Chondrocyte (in vitro differentiated cells): Measurements from ENCODE around the gene LARGE2. TPM values are rescaled to one million over a fixed set of nuclear protein-coding genes. Genes with fewer than 3 reads are reported as not detected.
A peak's percentile ranks its signal among the peaks of the same experiment; 100 is the strongest.

Source experiments
- DNase-seq: peaks from one replicate; pipeline ENCODE4 v3.0.0; 2021; ENCODE audit warnings: mixed read lengths, low spot score
- H3K27ac Mint-ChIP-seq: one replicate; pipeline ENCODE4 v1.8.0; 2021; ENCODE audit warnings: mild to moderate bottlenecking, moderate library complexity, mixed read lengths; ENCODE audit not compliant: unreplicated experiment
- H3K27me3 Mint-ChIP-seq: 2 replicates; pipeline ENCODE4 v1.8.0; 2021; ENCODE audit warnings: low read depth, mixed read lengths
- H3K36me3 Mint-ChIP-seq: 2 replicates; pipeline ENCODE4 v1.8.0; 2021; ENCODE audit warnings: low read depth, mixed read lengths
- H3K4me1 Mint-ChIP-seq: 2 replicates; pipeline ENCODE4 v1.8.0; 2021; ENCODE audit warnings: low read depth, mild to moderate bottlenecking, mixed read lengths
- H3K4me3 Mint-ChIP-seq: one replicate; pipeline ENCODE4 v1.8.0; 2021; ENCODE audit warnings: mild to moderate bottlenecking, moderate library complexity, mixed read lengths; ENCODE audit not compliant: unreplicated experiment
- H3K9me3 Mint-ChIP-seq: 2 replicates; pipeline ENCODE4 v1.8.0; 2021; ENCODE audit warnings: low read depth, mixed read lengths
- total RNA-seq: library from RNA; stranded (reverse); gene quantifications from 3 replicates; pipeline ENCODE4 v1.2.1, GENCODE V29; 2021
- TF ChIP-seq, protein P1 (sequence below): fragments of 200-600 bp; sonication (generic); IDR thresholded peaks from 2 replicates; pipeline ENCODE4 v1.5.0; 2021; ENCODE audit warnings: antibody characterized with exemption, mild to moderate bottlenecking, moderate library complexity

Gene LARGE2
- total RNA-seq, 1 donor from 2014 or later = not detected

DNA sequence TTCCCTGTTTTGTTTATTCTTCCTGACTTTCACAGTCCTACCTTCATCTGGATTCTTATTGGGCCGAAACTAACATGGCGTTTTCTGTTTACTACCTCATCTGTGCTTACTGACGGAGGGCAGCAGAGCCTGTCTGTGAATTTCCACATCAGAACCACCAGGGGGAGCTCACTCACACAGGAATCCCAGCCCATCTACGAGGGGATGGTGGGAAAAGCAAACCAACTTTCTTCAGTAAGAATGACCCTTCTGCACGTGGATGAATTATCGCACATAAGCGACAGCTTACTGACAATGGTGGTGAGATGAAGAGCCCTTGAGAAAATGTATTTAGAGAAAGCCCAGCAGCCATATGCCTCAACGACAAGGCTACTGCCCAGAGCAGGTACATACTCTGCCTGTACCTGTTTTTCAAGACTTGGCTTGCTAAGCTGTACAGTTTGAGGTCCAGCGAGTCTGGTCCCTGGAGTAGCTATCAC is 42.5 kb downstream of the LARGE2 start:
- no peak for DNase-seq
- H3K4me3 Mint-ChIP-seq = no peak overlapping the region
- H3K9me3 Mint-ChIP-seq = peaks cover 2% of the 10 kb centered on the region
- H3K36me3 Mint-ChIP-seq = peaks cover 17% of the 10 kb centered on the region
- no peaks in the 10 kb centered on the region for H3K4me1 Mint-ChIP-seq
- H3K27ac Mint-ChIP-seq = no peak overlapping the region
- no peaks in the 10 kb centered on the region for H3K27me3 Mint-ChIP-seq
- TF ChIP-seq, protein P1, sequence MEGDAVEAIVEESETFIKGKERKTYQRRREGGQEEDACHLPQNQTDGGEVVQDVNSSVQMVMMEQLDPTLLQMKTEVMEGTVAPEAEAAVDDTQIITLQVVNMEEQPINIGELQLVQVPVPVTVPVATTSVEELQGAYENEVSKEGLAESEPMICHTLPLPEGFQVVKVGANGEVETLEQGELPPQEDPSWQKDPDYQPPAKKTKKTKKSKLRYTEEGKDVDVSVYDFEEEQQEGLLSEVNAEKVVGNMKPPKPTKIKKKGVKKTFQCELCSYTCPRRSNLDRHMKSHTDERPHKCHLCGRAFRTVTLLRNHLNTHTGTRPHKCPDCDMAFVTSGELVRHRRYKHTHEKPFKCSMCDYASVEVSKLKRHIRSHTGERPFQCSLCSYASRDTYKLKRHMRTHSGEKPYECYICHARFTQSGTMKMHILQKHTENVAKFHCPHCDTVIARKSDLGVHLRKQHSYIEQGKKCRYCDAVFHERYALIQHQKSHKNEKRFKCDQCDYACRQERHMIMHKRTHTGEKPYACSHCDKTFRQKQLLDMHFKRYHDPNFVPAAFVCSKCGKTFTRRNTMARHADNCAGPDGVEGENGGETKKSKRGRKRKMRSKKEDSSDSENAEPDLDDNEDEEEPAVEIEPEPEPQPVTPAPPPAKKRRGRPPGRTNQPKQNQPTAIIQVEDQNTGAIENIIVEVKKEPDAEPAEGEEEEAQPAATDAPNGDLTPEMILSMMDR = peak; percentile 94

DNA sequence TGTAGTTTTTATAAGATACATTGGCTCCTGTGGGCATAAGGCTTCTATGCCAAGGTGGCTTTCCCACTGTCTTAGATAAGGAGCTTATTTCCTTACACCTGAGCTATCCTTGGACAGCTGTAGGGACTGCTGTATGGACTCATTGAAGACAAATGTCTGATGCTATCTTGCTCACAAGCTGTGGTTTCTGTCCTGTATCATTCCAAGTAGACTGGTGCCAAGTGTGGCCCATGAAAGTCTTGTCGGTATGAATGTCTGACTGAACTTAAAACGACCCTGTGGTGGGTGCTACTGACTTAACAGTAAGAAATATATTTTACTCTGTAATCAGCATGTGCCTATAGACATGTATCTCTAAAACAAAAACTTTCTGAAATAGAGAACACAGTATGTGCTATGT is 45.0 kb downstream of the LARGE2 start:
- no peak for DNase-seq
- no peak overlapping the region for H3K4me3 Mint-ChIP-seq
- H3K9me3 Mint-ChIP-seq = no peaks in the 10 kb centered on the region
- no peaks in the 10 kb centered on the region for H3K27me3 Mint-ChIP-seq
- TF ChIP-seq, protein P1 = no peak
- H3K4me1 Mint-ChIP-seq = no peaks in the 10 kb centered on the region
- H3K36me3 Mint-ChIP-seq = peaks cover 12% of the 10 kb centered on the region
- H3K27ac Mint-ChIP-seq = no peak overlapping the region

DNA sequence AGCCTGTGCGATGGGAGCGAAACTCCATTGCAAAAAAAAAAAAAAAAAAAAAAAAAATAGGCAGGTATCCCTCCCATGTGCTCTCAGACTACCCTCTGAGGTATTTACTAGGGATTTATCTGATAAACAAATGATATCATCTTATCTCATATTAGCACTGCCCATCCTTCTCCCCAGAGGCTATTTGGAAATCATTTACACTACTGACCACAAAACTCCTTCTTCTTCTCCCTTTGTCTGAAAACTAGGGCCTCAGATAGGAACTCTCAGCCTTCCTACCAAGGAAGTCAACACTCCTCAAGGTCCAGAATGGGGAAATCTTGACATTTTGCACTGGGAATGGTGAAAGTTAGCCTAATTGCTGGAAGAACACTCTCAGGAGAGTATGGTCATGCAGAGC is 46.4 kb downstream of the LARGE2 start:
- H3K27ac Mint-ChIP-seq = no peak overlapping the region
- H3K4me1 Mint-ChIP-seq = no peaks in the 10 kb centered on the region
- peaks cover 12% of the 10 kb centered on the region for H3K36me3 Mint-ChIP-seq
- TF ChIP-seq, protein P1 = no peak
- no peak for DNase-seq
- H3K27me3 Mint-ChIP-seq = no peaks in the 10 kb centered on the region
- no peak overlapping the region for H3K4me3 Mint-ChIP-seq
- H3K9me3 Mint-ChIP-seq = no peaks in the 10 kb centered on the region

DNA sequence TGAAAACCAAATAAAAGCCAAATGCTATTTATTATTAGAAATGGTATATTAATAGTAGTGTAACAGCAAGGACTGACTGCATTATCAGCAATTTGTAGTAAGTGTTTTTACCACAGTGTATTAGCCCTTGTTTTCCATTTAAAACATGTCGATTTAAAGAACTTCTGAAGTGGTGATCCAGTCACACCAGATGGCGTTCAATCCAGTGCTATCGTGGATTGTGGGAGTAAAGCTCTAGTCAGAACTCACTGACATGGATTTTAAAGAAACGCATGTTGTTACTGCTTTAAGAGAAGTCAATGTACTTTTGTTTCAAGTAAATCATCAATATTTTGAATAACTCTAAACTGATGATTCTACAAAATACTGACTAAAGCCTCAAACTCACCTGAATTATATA is 51.1 kb downstream of the LARGE2 start:
- no peak for DNase-seq
- no peaks in the 10 kb centered on the region for H3K4me1 Mint-ChIP-seq
- H3K9me3 Mint-ChIP-seq = no peaks in the 10 kb centered on the region
- H3K4me3 Mint-ChIP-seq = no peak overlapping the region
- H3K36me3 Mint-ChIP-seq = peaks cover 10% of the 10 kb centered on the region
- TF ChIP-seq, protein P1 = no peak
- no peak overlapping the region for H3K27ac Mint-ChIP-seq
- no peaks in the 10 kb centered on the region for H3K27me3 Mint-ChIP-seq

DNA sequence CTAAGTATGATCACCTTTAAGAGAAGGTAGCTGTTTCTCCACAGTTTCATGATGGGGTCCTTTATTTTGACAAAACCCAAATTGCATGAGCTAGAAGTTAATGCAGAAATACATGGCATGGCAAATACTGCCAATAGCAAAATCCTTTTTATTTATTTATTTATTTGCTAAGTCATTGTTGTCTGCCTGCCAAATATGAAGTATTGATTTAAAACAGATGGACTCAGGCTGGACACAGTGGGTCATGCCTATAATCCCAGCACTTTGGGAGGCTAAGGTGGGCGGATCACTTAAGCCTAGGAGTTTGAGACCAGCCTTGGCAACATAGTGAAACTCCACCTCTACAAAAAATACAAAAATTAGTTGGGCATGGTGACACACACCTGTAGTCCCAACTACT is 52.4 kb downstream of the LARGE2 start:
- H3K27ac Mint-ChIP-seq = no peak overlapping the region

More for the DNA sequence above, 52.4 kb downstream of the LARGE2 start:
- Mint-ChIP-seq H3K36me3 (peaks cover 8% of the 10 kb centered on the region), H3K9me3 (no peaks in the 10 kb centered on the region), H3K4me3 (no peak overlapping the region), H3K27me3 (no peaks in the 10 kb centered on the region), H3K4me1 (no peaks in the 10 kb centered on the region)
- no peak for DNase-seq
- TF ChIP-seq, protein P1 = no peak

Other genes with a start within 250 kb of the LARGE2 start
- gene SLC35C1, start 117.5 kb upstream of the LARGE2 start, total RNA-seq = 22.7 to 33.1 TPM (median 31.9 TPM) in 3 replicates
- 12.2 to 16.8 TPM (median 13.8 TPM) in 3 replicates for gene CRY2, start 75.2 kb upstream of the LARGE2 start, total RNA-seq
- 6.7 to 10.8 TPM (median 9.6 TPM) in 3 replicates for gene MAPK8IP1, start 37.0 kb upstream of the LARGE2 start, total RNA-seq
- 0.49 to 1.4 TPM (median 0.80 TPM) in 3 replicates for gene FREY1, start 15.4 kb upstream of the LARGE2 start, total RNA-seq
- gene PEX16, start 4.8 kb upstream of the LARGE2 start, total RNA-seq = 17.5 to 22.8 TPM (median 20.4 TPM) in 3 replicates
- gene PHF21A, start 198.8 kb downstream of the LARGE2 start, total RNA-seq = 35.9 to 40.7 TPM (median 36.2 TPM) in 3 replicates